Measurements from ENCODE around the gene TTBK1. TPM values are rescaled to one million over a fixed set of nuclear protein-coding genes. Genes with fewer than 3 reads are reported as not detected.

TTBK1 gene
- polyA plus RNA-seq, 2 of the 4 experiments (the other 2 are of a cell fraction): 0.04 TPM; not detected in 1

DNA sequence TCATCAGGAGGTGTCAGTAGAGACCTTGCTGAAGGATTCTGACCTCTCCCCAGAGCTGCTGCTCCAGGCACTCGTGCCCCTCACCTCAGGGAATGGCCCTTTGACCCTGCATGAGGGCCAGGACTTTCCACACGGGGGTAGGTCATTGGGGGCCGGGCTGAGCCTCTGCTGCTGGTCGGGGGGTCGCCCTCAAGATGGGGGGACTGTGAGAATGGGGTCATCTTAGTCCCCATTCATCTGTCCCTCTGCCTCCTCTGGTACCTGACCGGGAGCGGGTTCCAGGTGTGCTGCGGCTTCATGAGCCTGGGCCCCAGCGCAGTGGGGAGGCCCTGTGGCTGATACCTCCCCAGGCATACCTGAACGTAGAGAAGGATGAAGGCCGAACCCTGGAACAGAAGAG lies 29.9 kb upstream of the TTBK1 start:
- TF ChIP-seq TFCP2L1 (CRISPR knock-in tag; IDR thresholded peaks at IDR 0.05): no peak
- no peak for TF ChIP-seq ZSCAN20 (CRISPR knock-in tag; IDR thresholded peaks at IDR 0.05)
- TF ChIP-seq, protein P1, sequence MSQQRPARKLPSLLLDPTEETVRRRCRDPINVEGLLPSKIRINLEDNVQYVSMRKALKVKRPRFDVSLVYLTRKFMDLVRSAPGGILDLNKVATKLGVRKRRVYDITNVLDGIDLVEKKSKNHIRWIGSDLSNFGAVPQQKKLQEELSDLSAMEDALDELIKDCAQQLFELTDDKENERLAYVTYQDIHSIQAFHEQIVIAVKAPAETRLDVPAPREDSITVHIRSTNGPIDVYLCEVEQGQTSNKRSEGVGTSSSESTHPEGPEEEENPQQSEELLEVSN (IDR thresholded peaks at IDR 0.05; ENCODE audit: borderline replicate concordance, low read depth): no peak
- TF ChIP-seq, protein P2, sequence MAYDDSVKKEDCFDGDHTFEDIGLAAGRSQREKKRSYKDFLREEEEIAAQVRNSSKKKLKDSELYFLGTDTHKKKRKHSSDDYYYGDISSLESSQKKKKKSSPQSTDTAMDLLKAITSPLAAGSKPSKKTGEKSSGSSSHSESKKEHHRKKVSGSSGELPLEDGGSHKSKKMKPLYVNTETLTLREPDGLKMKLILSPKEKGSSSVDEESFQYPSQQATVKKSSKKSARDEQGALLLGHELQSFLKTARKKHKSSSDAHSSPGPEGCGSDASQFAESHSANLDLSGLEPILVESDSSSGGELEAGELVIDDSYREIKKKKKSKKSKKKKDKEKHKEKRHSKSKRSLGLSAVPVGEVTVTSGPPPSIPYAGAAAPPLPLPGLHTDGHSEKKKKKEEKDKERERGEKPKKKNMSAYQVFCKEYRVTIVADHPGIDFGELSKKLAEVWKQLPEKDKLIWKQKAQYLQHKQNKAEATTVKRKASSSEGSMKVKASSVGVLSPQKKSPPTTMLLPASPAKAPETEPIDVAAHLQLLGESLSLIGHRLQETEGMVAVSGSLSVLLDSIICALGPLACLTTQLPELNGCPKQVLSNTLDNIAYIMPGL (CRISPR knock-in tag; IDR thresholded peaks at IDR 0.05; ENCODE audit: borderline replicate concordance): no peak
- TF ChIP-seq ESRRA (IDR thresholded peaks at IDR 0.05; ENCODE audit: borderline replicate concordance, low read length): no peak
- no peak for TF ChIP-seq BHLHE40 (IDR thresholded peaks at IDR 0.05; ENCODE audit: low read depth, low read length)
- TF ChIP-seq, protein P3, sequence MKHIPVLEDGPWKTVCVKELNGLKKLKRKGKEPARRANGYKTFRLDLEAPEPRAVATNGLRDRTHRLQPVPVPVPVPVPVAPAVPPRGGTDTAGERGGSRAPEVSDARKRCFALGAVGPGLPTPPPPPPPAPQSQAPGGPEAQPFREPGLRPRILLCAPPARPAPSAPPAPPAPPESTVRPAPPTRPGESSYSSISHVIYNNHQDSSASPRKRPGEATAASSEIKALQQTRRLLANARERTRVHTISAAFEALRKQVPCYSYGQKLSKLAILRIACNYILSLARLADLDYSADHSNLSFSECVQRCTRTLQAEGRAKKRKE (CRISPR knock-in tag; IDR thresholded peaks at IDR 0.05; ENCODE audit: low read depth): no peak
- TF ChIP-seq, protein P4, sequence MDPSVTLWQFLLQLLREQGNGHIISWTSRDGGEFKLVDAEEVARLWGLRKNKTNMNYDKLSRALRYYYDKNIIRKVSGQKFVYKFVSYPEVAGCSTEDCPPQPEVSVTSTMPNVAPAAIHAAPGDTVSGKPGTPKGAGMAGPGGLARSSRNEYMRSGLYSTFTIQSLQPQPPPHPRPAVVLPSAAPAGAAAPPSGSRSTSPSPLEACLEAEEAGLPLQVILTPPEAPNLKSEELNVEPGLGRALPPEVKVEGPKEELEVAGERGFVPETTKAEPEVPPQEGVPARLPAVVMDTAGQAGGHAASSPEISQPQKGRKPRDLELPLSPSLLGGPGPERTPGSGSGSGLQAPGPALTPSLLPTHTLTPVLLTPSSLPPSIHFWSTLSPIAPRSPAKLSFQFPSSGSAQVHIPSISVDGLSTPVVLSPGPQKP (IDR thresholded peaks at IDR 0.05; ENCODE audit: low read depth, low read length): no peak
- TF ChIP-seq CBX8 (IDR thresholded peaks at IDR 0.05): no peak
- TF ChIP-seq, protein P5, sequence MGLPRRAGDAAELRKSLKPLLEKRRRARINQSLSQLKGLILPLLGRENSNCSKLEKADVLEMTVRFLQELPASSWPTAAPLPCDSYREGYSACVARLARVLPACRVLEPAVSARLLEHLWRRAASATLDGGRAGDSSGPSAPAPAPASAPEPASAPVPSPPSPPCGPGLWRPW (IDR thresholded peaks at IDR 0.05): no peak
- ATAC-seq (no peak), FAIRE-seq (no peak), DNase-seq (ENCODE audit: low read depth in 1 of 2, low spot score in 1 of 2) (no peak)
- WGBS (ENCODE audit: missing lambda C conversion rate): 87% methylated on average over 6 of the region's 11 CpGs
- ChIA-PET POLR2A (no interaction called here), CTCF (interaction anchor here (3.1 kb wide), 1 partner anchor 16 kb away, joined by 16 read pairs; the partner anchor contains the start of gene DNPH1)
- Histone ChIP-seq H3K27ac (no peak overlapping the region), H3K4me1 (no peaks in the 10 kb centered on the region), H3K4me2 (no peak overlapping the region), H3K4me3 (no peak overlapping the region), H3K9me3 (no peaks in the 10 kb centered on the region)

DNA sequence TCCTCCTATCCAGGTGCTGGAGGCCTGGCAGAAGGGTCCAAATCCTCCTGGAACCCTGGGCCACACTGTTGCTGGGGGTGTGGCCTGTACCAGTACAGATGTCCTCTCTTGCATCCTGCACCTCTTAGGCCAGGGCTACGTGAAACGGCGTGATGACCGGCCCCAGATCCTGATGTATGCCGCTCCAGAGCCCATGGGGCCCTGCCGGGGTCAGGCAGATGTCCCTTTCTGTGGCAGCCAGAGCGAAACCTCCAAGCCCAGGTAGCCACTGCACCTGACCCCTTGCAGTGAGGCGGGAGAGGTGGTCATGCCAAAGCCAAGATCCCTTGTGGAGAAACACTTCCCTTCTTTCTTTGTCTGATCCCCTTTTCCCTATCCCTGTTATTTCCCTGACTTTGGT lies 28.2 kb upstream of the TTBK1 start:
- WGBS (ENCODE audit: missing lambda C conversion rate): 100% methylated on average over 2 of the region's 8 CpGs
- DNase-seq (ENCODE audit: low read depth in 1 of 2, low spot score in 1 of 2) (no peak), FAIRE-seq (no peak)

More for the DNA sequence above, 28.2 kb upstream of the TTBK1 start:
- H3K27ac ChIP-seq: no peak overlapping the region
- ChIA-PET CTCF (interaction anchor here (0.6 to 1.4 kb wide), 4 partner anchors 14 to 86 kb away, joined by 3 to 10 read pairs (median 4); partner anchors contain the start of gene DNPH1), POLR2A (no interaction called here)
- H3K9me3 ChIP-seq: no peaks in the 10 kb centered on the region
- no peak overlapping the region for H3K4me3 ChIP-seq
- TF ChIP-seq POLR2A (IDR thresholded peaks at IDR 0.05; ENCODE audit: low read length) (no peak), RFX5 (IDR thresholded peaks at IDR 0.05) (no peak)
- TF ChIP-seq, protein P4 (IDR thresholded peaks at IDR 0.05; ENCODE audit: low read depth, low read length): no peak
- TF ChIP-seq, protein P6, sequence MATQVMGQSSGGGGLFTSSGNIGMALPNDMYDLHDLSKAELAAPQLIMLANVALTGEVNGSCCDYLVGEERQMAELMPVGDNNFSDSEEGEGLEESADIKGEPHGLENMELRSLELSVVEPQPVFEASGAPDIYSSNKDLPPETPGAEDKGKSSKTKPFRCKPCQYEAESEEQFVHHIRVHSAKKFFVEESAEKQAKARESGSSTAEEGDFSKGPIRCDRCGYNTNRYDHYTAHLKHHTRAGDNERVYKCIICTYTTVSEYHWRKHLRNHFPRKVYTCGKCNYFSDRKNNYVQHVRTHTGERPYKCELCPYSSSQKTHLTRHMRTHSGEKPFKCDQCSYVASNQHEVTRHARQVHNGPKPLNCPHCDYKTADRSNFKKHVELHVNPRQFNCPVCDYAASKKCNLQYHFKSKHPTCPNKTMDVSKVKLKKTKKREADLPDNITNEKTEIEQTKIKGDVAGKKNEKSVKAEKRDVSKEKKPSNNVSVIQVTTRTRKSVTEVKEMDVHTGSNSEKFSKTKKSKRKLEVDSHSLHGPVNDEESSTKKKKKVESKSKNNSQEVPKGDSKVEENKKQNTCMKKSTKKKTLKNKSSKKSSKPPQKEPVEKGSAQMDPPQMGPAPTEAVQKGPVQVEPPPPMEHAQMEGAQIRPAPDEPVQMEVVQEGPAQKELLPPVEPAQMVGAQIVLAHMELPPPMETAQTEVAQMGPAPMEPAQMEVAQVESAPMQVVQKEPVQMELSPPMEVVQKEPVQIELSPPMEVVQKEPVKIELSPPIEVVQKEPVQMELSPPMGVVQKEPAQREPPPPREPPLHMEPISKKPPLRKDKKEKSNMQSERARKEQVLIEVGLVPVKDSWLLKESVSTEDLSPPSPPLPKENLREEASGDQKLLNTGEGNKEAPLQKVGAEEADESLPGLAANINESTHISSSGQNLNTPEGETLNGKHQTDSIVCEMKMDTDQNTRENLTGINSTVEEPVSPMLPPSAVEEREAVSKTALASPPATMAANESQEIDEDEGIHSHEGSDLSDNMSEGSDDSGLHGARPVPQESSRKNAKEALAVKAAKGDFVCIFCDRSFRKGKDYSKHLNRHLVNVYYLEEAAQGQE (IDR thresholded peaks at IDR 0.05): no peak
- H3K4me1 ChIP-seq: no peaks in the 10 kb centered on the region
- no peak overlapping the region for H3K4me2 ChIP-seq
- ATAC-seq: no peak

All from A549 (cell line).